ENCODE results near the gene CBX8. TPM values are rescaled to one million over a fixed set of nuclear protein-coding genes. Genes with fewer than 3 reads are reported as not detected.
A peak's percentile ranks its signal among the peaks of the same experiment; 100 is the strongest.

CBX8 gene
- total and polyA plus RNA-seq, 8 donors = 1.6 to 5.7 (median 4.1) TPM

GRCh38 chr17:79813297-79814126, 16.6 kb upstream of the CBX8 start:
- no peak for FAIRE-seq
- H3K27ac ChIP-seq = no peak overlapping the region
- H3K9me3 ChIP-seq = no peaks in the 10 kb centered on the region
- no peaks in the 10 kb centered on the region for H3K36me3 ChIP-seq
- DNase-seq = peak in 3 of 6 donors; percentile 67 to 81 (median 70)
- ATAC-seq = no peak
- peak overlapping the region in 2 of 4 donors; percentile 34 to 35 for H3K4me3 ChIP-seq
- TF ChIP-seq CTCF (IDR thresholded peaks at IDR 0.05) = no peak
- intact Hi-C loops (cut with DNase I) = no loop called here
- 3 to 14% methylated on average over 19 to 89 of the region's 89 CpGs for WGBS, 2 donors
- peaks cover 21 to 36% (median 22%) of the 10 kb centered on the region in 3 donors for H3K4me1 ChIP-seq
- peaks cover 0 to 18% (median 7%) of the 10 kb centered on the region in 4 donors for H3K27me3 ChIP-seq

- peaks cover 0 to 22% (median 7%) of the 10 kb centered on the region in 4 donors for H3K27me3 ChIP-seq
- WGBS, 2 donors = 12 to 13% methylated on average over 53 to 72 of the region's 72 CpGs
- H3K27ac ChIP-seq = no peak overlapping the region
- FAIRE-seq (no peak), ATAC-seq (no peak), DNase-seq (peak in 2 of 6 donors; percentile 59 to 60)
- TF ChIP-seq CTCF (IDR thresholded peaks at IDR 0.05) = no peak
- no peaks in the 10 kb centered on the region for H3K9me3 ChIP-seq
- H3K4me3 ChIP-seq = peak overlapping the region in 2 of 4 donors; percentile 34 to 35
- H3K36me3 ChIP-seq = no peaks in the 10 kb centered on the region
- intact Hi-C loops (cut with DNase I) = no loop called here
- H3K4me1 ChIP-seq = peaks cover 21 to 36% (median 22%) of the 10 kb centered on the region in 3 donors
Measured at GRCh38 chr17:79812353-79813258, 15.7 kb upstream of the CBX8 start.

- 18 to 19% methylated on average over 20 of the region's 20 CpGs for WGBS, 2 donors
- intact Hi-C loops (cut with DNase I) = no loop called here
- TF ChIP-seq CTCF (IDR thresholded peaks at IDR 0.05) = no peak
- H3K4me3 ChIP-seq = peak overlapping the region in 1 of 4 donors; percentile 7
- no peak overlapping the region for H3K27ac ChIP-seq
- H3K4me1 ChIP-seq = peaks cover 21 to 36% (median 22%) of the 10 kb centered on the region in 3 donors
- FAIRE-seq (no peak), ATAC-seq (no peak), DNase-seq (peak in 2 of 6 donors; percentile 66 to 77)
- H3K27me3 ChIP-seq = peaks cover 0 to 24% (median 7%) of the 10 kb centered on the region in 4 donors
- no peaks in the 10 kb centered on the region for H3K9me3 ChIP-seq
- no peaks in the 10 kb centered on the region for H3K36me3 ChIP-seq
Measured at GRCh38 chr17:79811868-79812352, 15.0 kb upstream of the CBX8 start.

GRCh38 chr17:79811011-79811867, 14.4 kb upstream of the CBX8 start:
- Histone ChIP-seq H3K27me3 (peaks cover 3 to 30% (median 8%) of the 10 kb centered on the region in 4 donors), H3K4me3 (peak overlapping the region in 1 of 4 donors; percentile 7), H3K36me3 (no peaks in the 10 kb centered on the region), H3K9me3 (no peaks in the 10 kb centered on the region), H3K4me1 (peaks cover 21 to 36% (median 22%) of the 10 kb centered on the region in 3 donors), H3K27ac (no peak overlapping the region)
- ATAC-seq (peak; percentile 23 to 58 (median 54)), FAIRE-seq (no peak), DNase-seq (peak in 4 of 6 donors; percentile 55 to 78 (median 66))
- TF ChIP-seq CTCF (IDR thresholded peaks at IDR 0.05) = peak; percentile 8 to 56 (median 54)
- whole genome bisulfite sequencing, 2 donors = 2% methylated on average over 57 to 66 of the region's 66 CpGs
- intact Hi-C loops (cut with DNase I) = no loop called here
